HCT116 (cell line): ENCODE results near the gene CLRN3. TPM values are rescaled to one million over a fixed set of nuclear protein-coding genes. Genes with fewer than 3 reads are reported as not detected.

ENCODE experiments used
- ATAC-seq: fragments of 200-7000 bp; cut with Tn5 transposase; 2 replicates; pipeline ENCODE4 v1.9.1; 2020; ENCODE audit warnings: mild to moderate bottlenecking, moderate library complexity
- BruUV-seq: library from RNA; stranded (reverse); fragments of 400-500 nt; replicated peaks from 2 replicates; lab custom pipeline; 2021; lab: Mats Ljungman, UMichigan
- CTCF ChIA-PET: fragments of 300-600 bp; sonication (Branson Sonifier 250); formaldehyde crosslinking; loops from one replicate; lab custom pipeline; 2021; ENCODE audit warnings: antibody characterized with exemption; lab: Charles Lee
- POLR2A ChIA-PET: fragments of 300-600, 350-600 bp; sonication (Branson Sonifier 250); formaldehyde crosslinking; loops from one replicate; lab custom pipeline; 2021; ENCODE audit warnings: antibody characterized with exemption; lab: Charles Lee
- RAD21 ChIA-PET, 2 experiments: fragments of 300-600 bp; sonication (Branson Sonifier 250); formaldehyde crosslinking; loops; one replicate each; lab custom pipeline; 2023; ENCODE audit warnings: low total read pairs in 2 of 2; ENCODE audit not compliant: uncharacterized antibody in 2 of 2, unreplicated experiment in 2 of 2, low non-redundant PET in 1 of 2; lab: Charles Lee
- DNase-seq: peaks from one replicate; pipeline ENCODE4 v3.0.0-alpha.2; 2010; ENCODE audit warnings: low read depth, low spot score
- H2AFZ ChIP-seq: fragments of 200-600 bp; shearing (Covaris generic), sonication (generic); 2 replicates; pipeline ENCODE4 v1.6.1; 2017; ENCODE audit warnings: low read depth, mixed run types, mixed read lengths, antibody characterized with exemption, low read length; ENCODE audit not compliant: poor library complexity, severe bottlenecking
- H3K27ac ChIP-seq: 2 replicates; pipeline ENCODE4 v1.5.1; 2012; ENCODE audit warnings: low read depth, low read length
- H3K27me3 ChIP-seq: fragments of 200-600 bp; sonication (generic); 2 replicates; pipeline ENCODE4 v1.6.1; 2016; ENCODE audit warnings: mixed run types, low read length, mixed read lengths; ENCODE audit not compliant: insufficient read depth
- H3K36me3 ChIP-seq, 2 experiments: fragments of 200-500 bp in 1 of 2; fragments of 200-600 bp in 1 of 2; sonication (Bioruptor generic) in 1 of 2; sonication (generic) in 1 of 2; 2 replicates each; pipeline versions ENCODE4 v1.5.1 to v1.6.1; 2014 to 2016; ENCODE audit warnings: low read length in 2 of 2, inconsistent platforms in 1 of 2, mixed read lengths in 1 of 2, mixed run types in 1 of 2; ENCODE audit not compliant: insufficient read depth in 2 of 2, control insufficient read depth in 1 of 2
- H3K4me1 ChIP-seq, 2 experiments: fragments of 200-600 bp in 1 of 2; sonication (generic) in 1 of 2; 2 replicates each; pipeline versions ENCODE4 v1.5.1 to v1.6.1; 2012 to 2017; ENCODE audit warnings: low read length in 2 of 2, inconsistent platforms in 1 of 2, mild to moderate bottlenecking in 1 of 2, mixed read lengths in 1 of 2, mixed run types in 1 of 2, moderate library complexity in 1 of 2; ENCODE audit not compliant: insufficient read depth in 2 of 2, control insufficient read depth in 1 of 2
- H3K4me2 ChIP-seq: fragments of 200-600 bp; sonication (generic); 2 replicates; pipeline ENCODE4 v1.6.1; 2017; ENCODE audit warnings: mixed run types, low read length, mixed read lengths
- H3K4me3 ChIP-seq, 2 experiments: fragments of 200-600 bp in 1 of 2; sonication (generic) in 1 of 2; replicated peaks in 1 of 2; 2 replicates each; pipeline ENCODE4 v1.5.1; 2011 to 2016; ENCODE audit warnings: low read length in 2 of 2, control low read depth in 1 of 2, low read depth in 1 of 2, mild to moderate bottlenecking in 1 of 2, mixed read lengths in 1 of 2, mixed run types in 1 of 2
- H3K79me2 ChIP-seq: fragments of 200-600 bp; sonication (generic); 2 replicates; pipeline ENCODE4 v1.6.1; 2017; ENCODE audit warnings: mild to moderate bottlenecking, mixed run types, low read length, moderate library complexity, mixed read lengths; ENCODE audit not compliant: insufficient read depth
- H3K9ac ChIP-seq: fragments of 200-600 bp; sonication (generic); 2 replicates; pipeline ENCODE4 v1.6.1; 2016; ENCODE audit warnings: low read length, mixed read lengths
- H3K9me2 ChIP-seq: fragments of 200-600 bp; sonication (generic), shearing (Covaris generic); 2 replicates; pipeline ENCODE4 v1.6.1; 2017; ENCODE audit warnings: mixed run types, mild to moderate bottlenecking, moderate library complexity; ENCODE audit not compliant: insufficient read depth
- H3K9me3 ChIP-seq, 2 experiments: fragments of 200-500 bp in 1 of 2; fragments of 200-600 bp in 1 of 2; sonication (Bioruptor generic) in 1 of 2; sonication (generic) in 1 of 2; 2 replicates each; pipeline ENCODE4 v1.6.1; 2014 to 2017; ENCODE audit warnings: low read length in 2 of 2, mixed read lengths in 2 of 2, inconsistent platforms in 1 of 2, low read depth in 1 of 2, mild to moderate bottlenecking in 1 of 2, mixed run types in 1 of 2, moderate library complexity in 1 of 2; ENCODE audit not compliant: control insufficient read depth in 1 of 2, insufficient read depth in 1 of 2
- H4K20me1 ChIP-seq: fragments of 200-600 bp; sonication (generic), shearing (Covaris generic); 2 replicates; pipeline ENCODE4 v1.6.1; 2017; ENCODE audit warnings: mixed run types, mild to moderate bottlenecking, moderate library complexity; ENCODE audit not compliant: insufficient read depth
- ELF1 ChIP-seq: IDR thresholded peaks from 2 replicates; pipeline ENCODE4 v1.6.1; 2012; ENCODE audit warnings: low read depth, borderline replicate concordance
- EZH2 ChIP-seq: fragments of 200-600 bp; sonication (generic); IDR thresholded peaks from 2 replicates; pipeline ENCODE4 v1.6.1; 2017; ENCODE audit warnings: antibody characterized with exemption, mixed run types
- JUND ChIP-seq: IDR thresholded peaks from 2 replicates; pipeline ENCODE4 v1.6.1; 2012
- RAD21 ChIP-seq: IDR thresholded peaks from 2 replicates; pipeline ENCODE4 v1.6.1; 2012; ENCODE audit warnings: low read depth, mild to moderate bottlenecking
- SIN3A ChIP-seq: IDR thresholded peaks from 2 replicates; pipeline ENCODE4 v1.6.1; 2012; ENCODE audit warnings: low read depth
- SP1 ChIP-seq: IDR thresholded peaks from 2 replicates; pipeline ENCODE4 v1.6.1; 2012; ENCODE audit warnings: low read depth
- SRF ChIP-seq: IDR thresholded peaks from 2 replicates; pipeline ENCODE4 v1.6.1; 2012; ENCODE audit warnings: low read depth
- YY1 ChIP-seq: IDR thresholded peaks from 2 replicates; pipeline ENCODE4 v1.6.1; 2011; ENCODE audit warnings: low read length, low read depth, moderate library complexity, mild to moderate bottlenecking; ENCODE audit not compliant: insufficient replicate concordance; ENCODE audit errors: extremely low read depth
- ZNF274 ChIP-seq: fragments of 200-500 bp; sonication (Bioruptor generic); IDR thresholded peaks from 2 replicates; pipeline ENCODE4 v1.6.1; 2014; ENCODE audit warnings: mild to moderate bottlenecking, low read depth, low read length, inconsistent platforms
- intact Hi-C: fragments of 100-400 bp; cut with micrococcal nuclease; formaldehyde crosslinking; loops from 2 replicates; pipeline ENCODE4 v1.10.0; 2022
- total RNA-seq: library from RNA; stranded (reverse); gene quantifications from one replicate; pipeline ENCODE4 v1.2.1, GENCODE V29; 2021; ENCODE audit not compliant: unreplicated experiment

The CLRN3 gene
- total RNA-seq, 1 experiment from 2014 or later = 0.39 TPM

DNA sequence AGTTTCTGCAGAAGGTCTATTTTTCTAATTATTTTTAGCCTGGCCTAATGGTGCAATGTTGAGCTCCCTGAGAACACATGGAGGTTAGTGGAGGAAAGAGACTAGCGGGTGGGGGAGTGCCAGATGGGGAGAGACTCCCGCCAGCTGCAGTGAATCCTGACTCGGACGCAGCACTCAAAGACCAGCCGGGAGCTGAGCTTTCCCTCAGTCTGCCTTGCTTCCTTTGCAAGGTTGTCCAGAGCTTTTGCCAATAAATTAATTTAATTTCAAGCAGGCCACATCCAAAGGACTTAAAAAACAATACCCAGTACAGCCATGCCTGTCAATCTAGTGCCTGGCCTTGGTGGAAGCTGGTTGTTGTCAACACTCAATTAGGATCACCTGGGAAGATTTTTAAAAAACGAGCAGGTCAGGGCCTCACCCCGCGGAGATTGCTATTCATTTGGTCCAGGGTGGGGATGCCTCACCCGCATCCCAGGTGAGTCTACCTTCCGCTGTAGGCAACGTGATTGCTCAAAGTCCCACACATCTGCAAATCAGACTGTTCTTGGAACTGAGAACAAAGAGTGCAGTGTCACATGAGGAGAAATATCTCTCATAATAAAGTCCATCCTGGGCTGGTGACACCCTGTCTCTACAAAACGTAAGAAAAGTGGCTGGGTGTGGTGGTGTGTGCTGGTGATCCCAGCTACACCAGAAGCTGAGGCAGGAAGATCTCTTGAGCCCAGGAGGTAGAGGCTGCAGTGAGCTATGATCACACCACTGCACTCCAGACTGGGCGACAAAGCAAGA is 4.0 kb downstream of the CLRN3 start:
- no TSS peak for BruUV-seq
- TF ChIP-seq YY1 (no peak), SRF (no peak), ELF1 (no peak), EZH2 (no peak), JUND (no peak), SIN3A (no peak), SP1 (no peak), ZNF274 (no peak)
- CTCF ChIA-PET = no interaction called here
- no peaks in the 10 kb centered on the region for H3K79me2 ChIP-seq
- RAD21 ChIA-PET = no interaction called here
- H3K27me3 ChIP-seq = no peaks in the 10 kb centered on the region
- no peaks in the 10 kb centered on the region for H3K4me1 ChIP-seq
- no peak overlapping the region for H3K4me2 ChIP-seq
- no peaks in the 10 kb centered on the region for H3K36me3 ChIP-seq
- H3K9me3 ChIP-seq = no peaks in the 10 kb centered on the region
- intact Hi-C loops = no loop called here
- H3K27ac ChIP-seq = no peak overlapping the region
- H3K9me2 ChIP-seq = no peaks in the 10 kb centered on the region
- no peak overlapping the region for H2AFZ ChIP-seq
- H4K20me1 ChIP-seq = no peaks in the 10 kb centered on the region
- POLR2A ChIA-PET = no interaction called here
- H3K4me3 ChIP-seq = no peak overlapping the region
- DNase-seq = no peak
- ATAC-seq = no peak
- H3K9ac ChIP-seq = no peak overlapping the region

DNA sequence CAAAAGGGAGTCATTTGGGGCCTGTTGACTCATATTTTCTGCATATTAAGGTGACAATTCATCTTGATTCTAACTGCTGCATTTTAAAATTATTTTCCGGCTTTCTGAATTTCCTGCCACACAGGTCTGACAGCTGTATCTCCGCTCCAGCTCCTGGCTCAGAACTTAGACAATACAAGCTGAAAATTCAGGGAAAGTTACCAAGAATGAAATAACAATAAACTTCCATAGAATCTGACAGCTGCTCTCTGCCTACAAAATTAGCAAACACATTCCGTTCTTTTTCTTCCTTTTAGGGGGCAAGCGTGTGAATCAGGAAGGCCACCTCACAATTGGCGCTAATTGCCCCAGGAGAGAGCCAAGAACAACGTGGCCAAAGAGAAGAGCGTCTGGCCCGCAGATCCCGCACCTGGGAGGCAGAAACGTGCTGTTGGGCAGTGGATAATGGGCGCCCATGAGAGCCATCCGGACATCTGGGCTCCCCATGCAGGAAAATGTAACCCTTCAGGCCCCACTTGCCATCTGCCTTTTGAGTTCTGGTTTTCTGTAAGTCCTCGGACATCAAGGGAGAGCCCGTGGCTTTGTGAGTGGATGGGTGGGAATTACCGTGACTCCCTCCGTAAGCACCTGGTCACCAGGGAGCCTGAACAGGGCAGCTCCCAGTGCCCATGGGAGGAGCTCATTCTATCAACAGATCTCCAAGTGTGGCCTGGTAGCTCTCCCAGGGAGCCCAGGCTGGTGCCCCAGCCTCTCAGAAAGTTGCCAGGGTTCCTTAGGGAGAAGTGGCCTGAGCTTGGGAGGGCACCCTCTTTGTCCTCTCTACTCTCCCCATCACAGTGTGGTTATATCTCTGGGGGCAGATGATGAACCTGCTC is 5.0 kb downstream of the CLRN3 start:
- no peaks in the 10 kb centered on the region for H3K27me3 ChIP-seq
- H3K36me3 ChIP-seq = no peaks in the 10 kb centered on the region
- DNase-seq (no peak), ATAC-seq (no peak)
- H4K20me1 ChIP-seq = no peaks in the 10 kb centered on the region
- H3K9me2 ChIP-seq = no peaks in the 10 kb centered on the region
- H2AFZ ChIP-seq = no peak overlapping the region
- intact Hi-C loops = no loop called here
- no peaks in the 10 kb centered on the region for H3K79me2 ChIP-seq
- H3K9me3 ChIP-seq = no peaks in the 10 kb centered on the region
- H3K4me2 ChIP-seq = no peak overlapping the region
- POLR2A ChIA-PET = no interaction called here
- BruUV-seq = no TSS peak
- H3K9ac ChIP-seq = no peak overlapping the region
- H3K4me3 ChIP-seq = no peak overlapping the region
- RAD21 ChIA-PET = no interaction called here
- H3K27ac ChIP-seq = no peak overlapping the region
- CTCF ChIA-PET = no interaction called here
- no peak for TF ChIP-seq RAD21
- TF ChIP-seq, all 23 proteins: peak for 0
- H3K4me1 ChIP-seq = no peaks in the 10 kb centered on the region
